ES-I3 (cell line): ENCODE measurements around the gene OCRL.
"Not testable (repeated sequence)": the region's sequence is repeated elsewhere in the genome, so short reads cannot be mapped to it uniquely, and the experiment has no call there.

Source experiments
- H3K36me3 ChIP-seq: 2 replicates; pipeline ENCODE4 v1.6.1; 2013; ENCODE audit warnings: mild to moderate bottlenecking, low read length, control low read depth, moderate library complexity; ENCODE audit not compliant: insufficient read depth
- H3K4me1 ChIP-seq: 2 replicates; pipeline ENCODE4 v1.6.1; 2013; ENCODE audit warnings: mild to moderate bottlenecking, control low read depth, low read length; ENCODE audit not compliant: insufficient read depth
- H3K9ac ChIP-seq: 2 replicates; pipeline ENCODE4 v1.6.1; 2013; ENCODE audit warnings: low read depth, mild to moderate bottlenecking, low read length, moderate library complexity
- H3K9me3 ChIP-seq: 2 replicates; pipeline ENCODE4 v1.6.1; 2013; ENCODE audit warnings: mild to moderate bottlenecking, low read length, moderate library complexity; ENCODE audit not compliant: control insufficient read depth, insufficient read depth

Gene OCRL

DNA sequence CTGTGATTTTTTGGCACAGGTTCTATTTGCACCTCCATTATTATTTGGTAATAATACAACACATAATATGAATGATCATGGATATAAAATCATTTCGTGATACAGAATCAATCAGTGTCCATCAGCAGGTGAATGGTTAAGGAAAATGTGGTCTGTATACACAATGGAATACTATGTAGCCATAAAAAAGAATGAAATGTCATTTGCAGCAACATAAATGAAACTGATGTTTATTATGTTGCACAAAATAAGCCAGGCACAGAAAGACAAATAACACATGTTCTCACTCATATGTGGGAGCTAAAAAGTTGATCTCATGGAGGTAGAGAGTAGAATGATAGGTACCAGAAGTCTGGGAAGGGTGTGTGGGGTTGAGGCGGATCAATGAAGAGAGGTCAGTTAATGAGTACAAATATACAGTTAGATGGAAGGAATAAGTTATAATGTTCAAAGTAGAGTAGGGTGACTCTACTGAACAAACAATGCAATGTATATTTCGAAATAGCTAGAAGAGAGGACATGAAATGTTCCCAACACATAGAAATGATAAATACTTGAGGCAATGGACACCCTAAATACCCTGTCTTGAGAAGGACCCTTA is 15.7 kb upstream of the OCRL start:
- H3K36me3 ChIP-seq = no peaks in the 10 kb centered on the region
- H3K4me1 ChIP-seq = no peaks in the 10 kb centered on the region
- H3K9me3 ChIP-seq = no peaks in the 10 kb centered on the region
- peak overlapping the region; percentile 85; the same call in 1 of the 2 replicates for H3K9ac ChIP-seq

GRCh38 chrX:129525162-129525561 is 14.9 kb upstream of the OCRL start:
- Histone ChIP-seq H3K4me1 (no peaks in the 10 kb centered on the region), H3K36me3 (no peaks in the 10 kb centered on the region), H3K9ac (no peak overlapping the region), H3K9me3 (no peaks in the 10 kb centered on the region)

DNA sequence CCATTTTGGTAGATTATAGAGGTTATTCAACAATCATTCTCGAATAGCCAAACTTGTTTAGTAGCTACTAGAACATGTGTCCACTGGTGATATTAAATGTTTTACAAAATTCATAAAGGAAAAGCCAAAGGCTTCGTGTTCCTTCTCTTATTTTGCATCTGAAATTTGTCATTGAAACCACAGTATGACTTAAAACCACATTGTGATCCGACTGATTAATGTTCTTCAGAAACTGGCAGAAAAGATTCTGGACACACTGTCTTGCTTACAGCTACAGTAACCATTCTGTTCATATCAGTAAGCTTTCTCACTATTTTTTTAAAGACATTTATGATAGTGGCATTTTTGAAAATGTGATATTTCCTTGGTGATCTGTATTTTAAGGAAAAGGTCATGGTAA is 14.2 kb upstream of the OCRL start:
- Histone ChIP-seq H3K9me3 (no peaks in the 10 kb centered on the region), H3K4me1 (no peaks in the 10 kb centered on the region), H3K9ac (no peak overlapping the region), H3K36me3 (no peaks in the 10 kb centered on the region)

- no peak overlapping the region for H3K9ac ChIP-seq
Observed at GRCh38 chrX:129529685-129530281, 10.3 kb upstream of the OCRL start.

GRCh38 chrX:129530410-129530809 is 9.6 kb upstream of the OCRL start:
- Histone ChIP-seq H3K4me1 (no peaks in the 10 kb centered on the region), H3K9me3 (no peaks in the 10 kb centered on the region), H3K36me3 (no peaks in the 10 kb centered on the region), H3K9ac (no peak overlapping the region)

More at GRCh38 chrX:129529685-129530281, 10.3 kb upstream of the OCRL start:
- Histone ChIP-seq H3K36me3 (no peaks in the 10 kb centered on the region), H3K4me1 (no peaks in the 10 kb centered on the region), H3K9me3 (no peaks in the 10 kb centered on the region)

GRCh38 chrX:129531132-129531531 is 8.9 kb upstream of the OCRL start:
- Histone ChIP-seq H3K4me1 (no peaks in the 10 kb centered on the region), H3K9ac (no peak overlapping the region), H3K9me3 (no peaks in the 10 kb centered on the region), H3K36me3 (no peaks in the 10 kb centered on the region)

GRCh38 chrX:129534816-129535578 is 5.1 kb upstream of the OCRL start:
- Histone ChIP-seq H3K9ac (no peak overlapping the region), H3K9me3 (no peaks in the 10 kb centered on the region), H3K36me3 (no peaks in the 10 kb centered on the region), H3K4me1 (no peaks in the 10 kb centered on the region)

DNA sequence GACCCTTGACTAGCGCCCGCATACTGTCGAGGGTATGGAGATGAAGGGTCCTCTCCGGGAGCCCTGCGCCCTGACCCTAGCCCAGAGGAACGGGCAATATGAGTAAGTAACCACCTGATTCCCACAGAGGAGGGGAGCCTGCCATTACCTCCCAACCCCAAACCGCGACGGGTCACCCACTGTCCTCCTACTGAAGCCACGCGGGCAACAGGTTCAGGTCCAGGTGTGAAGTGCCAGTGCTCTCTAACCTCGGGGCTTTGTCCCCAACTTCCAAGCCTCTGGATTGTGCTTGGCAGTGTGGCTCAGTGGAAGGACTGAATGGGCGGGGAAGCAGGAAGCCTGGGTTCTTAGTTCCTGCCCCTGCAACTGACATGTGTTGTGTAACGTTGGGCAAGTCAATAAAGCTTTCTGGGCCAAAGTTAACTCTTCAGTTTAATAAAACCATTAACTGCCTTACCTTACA is 694 bp downstream of the OCRL start:
- Histone ChIP-seq H3K9ac (peak overlapping the region; percentile 83), H3K9me3 (no peaks in the 10 kb centered on the region), H3K4me1 (no peaks in the 10 kb centered on the region), H3K36me3 (no peaks in the 10 kb centered on the region)

DNA sequence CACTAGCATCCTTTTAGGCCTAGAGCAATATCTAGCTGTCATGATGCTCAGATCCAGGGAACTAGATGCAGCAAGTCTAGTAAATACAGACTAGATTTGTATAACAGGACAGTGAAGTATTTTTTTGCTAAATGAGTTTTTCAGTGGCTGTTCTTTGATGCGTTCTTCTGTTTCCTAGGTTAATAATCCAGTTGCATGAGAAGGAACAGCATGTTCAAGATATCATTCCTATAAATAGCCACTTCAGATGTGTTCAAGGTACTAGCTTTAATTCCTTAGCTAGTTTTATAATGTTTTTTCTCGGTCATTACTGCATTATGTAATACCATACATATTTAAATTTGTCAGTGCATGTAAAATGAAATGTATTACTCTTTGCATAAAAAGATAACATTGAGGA is 4.7 kb downstream of the OCRL start:
- Histone ChIP-seq H3K36me3 (no peaks in the 10 kb centered on the region), H3K9me3 (no peaks in the 10 kb centered on the region)

GRCh38 chrX:129545408-129545807 is 5.3 kb downstream of the OCRL start:
- Histone ChIP-seq H3K9me3 (no peaks in the 10 kb centered on the region), H3K4me1 (no peaks in the 10 kb centered on the region), H3K9ac (no peak overlapping the region), H3K36me3 (no peaks in the 10 kb centered on the region)

More for the DNA sequence above, 4.7 kb downstream of the OCRL start:
- Histone ChIP-seq H3K4me1 (no peaks in the 10 kb centered on the region), H3K9ac (no peak overlapping the region)

DNA sequence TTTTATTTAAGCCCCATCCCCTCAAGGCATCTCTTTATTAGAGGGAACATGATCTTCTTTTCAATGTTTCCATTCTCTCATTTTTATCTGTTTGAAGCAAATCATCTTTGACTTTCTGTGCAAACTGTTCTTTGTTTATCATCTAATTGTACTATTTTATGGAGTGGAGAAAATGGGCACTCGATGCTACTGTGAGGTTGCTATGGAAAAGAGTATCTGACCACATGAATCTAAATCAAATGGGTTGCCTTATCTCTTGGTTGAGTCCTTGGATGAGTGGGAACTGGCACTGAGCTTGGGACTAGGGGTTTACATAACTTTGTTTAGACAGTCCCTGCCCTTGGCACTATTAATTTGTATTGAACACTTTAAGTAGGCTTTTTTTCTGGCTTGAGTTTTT is 9.1 kb downstream of the OCRL start:
- Histone ChIP-seq H3K36me3 (no peaks in the 10 kb centered on the region; the same call in 1 of the 2 replicates), H3K9me3 (no peaks in the 10 kb centered on the region), H3K9ac (no peak overlapping the region), H3K4me1 (no peaks in the 10 kb centered on the region)

- Histone ChIP-seq H3K4me1 (no peaks in the 10 kb centered on the region), H3K9ac (no peak overlapping the region), H3K9me3 (no peaks in the 10 kb centered on the region), H3K36me3 (peaks cover 14% of the 10 kb centered on the region)
Observed at GRCh38 chrX:129553619-129554288, 13.7 kb downstream of the OCRL start.

GRCh38 chrX:129554816-129555215 is 14.8 kb downstream of the OCRL start:
- not testable (repeated sequence) for H3K4me1 ChIP-seq, H3K9ac ChIP-seq, H3K9me3 ChIP-seq
- peaks cover 21% of the 10 kb centered on the region for H3K36me3 ChIP-seq

GRCh38 chrX:129556806-129557315 is 16.8 kb downstream of the OCRL start:
- Histone ChIP-seq H3K9ac (no peak overlapping the region; the same call in 1 of the 2 replicates), H3K36me3 (peaks cover 22% of the 10 kb centered on the region), H3K9me3 (no peaks in the 10 kb centered on the region), H3K4me1 (no peaks in the 10 kb centered on the region)
